Brain pericyte (primary cell): ENCODE measurements around the gene SFPQ.
"Not testable (repeated sequence)": the region's sequence is repeated elsewhere in the genome, so short reads cannot be mapped to it uniquely, and the experiment has no call there.

Experiments
- DNase-seq: peaks from one replicate; pipeline ENCODE4 v3.0.0-alpha.2; 2012; ENCODE audit warnings: low read depth, low spot score

Gene SFPQ

GRCh38 chr1:35187816-35188342 is 5.1 kb downstream of the SFPQ start:
- DNase-seq: no peak

GRCh38 chr1:35186239-35186638 is 6.7 kb downstream of the SFPQ start:
- DNase-seq: no peak

- DNase-seq: no peak
Observed at GRCh38 chr1:35185200-35185599, 7.7 kb downstream of the SFPQ start.

- DNase-seq: no peak
Observed at GRCh38 chr1:35184495-35185199, 8.3 kb downstream of the SFPQ start.

- DNase-seq: no peak
Observed at GRCh38 chr1:35181790-35182455, 11.0 kb downstream of the SFPQ start.

GRCh38 chr1:35180776-35181374 is 12.1 kb downstream of the SFPQ start:
- DNase-seq: no peak

- no peak for DNase-seq
Observed at GRCh38 chr1:35179908-35180307, 13.0 kb downstream of the SFPQ start.

GRCh38 chr1:35178874-35179380 is 14.0 kb downstream of the SFPQ start:
- DNase-seq: no peak

- DNase-seq: no peak
Observed at GRCh38 chr1:35178295-35178695, 14.7 kb downstream of the SFPQ start.

GRCh38 chr1:35177237-35177786 is 15.6 kb downstream of the SFPQ start:
- DNase-seq: no peak

GRCh38 chr1:35175602-35176001 is 17.3 kb downstream of the SFPQ start:
- DNase-seq: no peak

- DNase-seq: no peak
Observed at GRCh38 chr1:35175098-35175576, 17.8 kb downstream of the SFPQ start.

GRCh38 chr1:35173909-35174540 is 18.9 kb downstream of the SFPQ start:
- no peak for DNase-seq

GRCh38 chr1:35173491-35173890 is 19.5 kb downstream of the SFPQ start:
- no peak for DNase-seq

GRCh38 chr1:35172022-35172421 is 20.9 kb downstream of the SFPQ start:
- DNase-seq: no peak

GRCh38 chr1:35171579-35171978 is 21.4 kb downstream of the SFPQ start:
- no peak for DNase-seq

- DNase-seq: no peak
Observed at GRCh38 chr1:35164893-35165292, 28.1 kb downstream of the SFPQ start.

- no peak for DNase-seq
Observed at GRCh38 chr1:35151220-35151619, 41.7 kb downstream of the SFPQ start.

GRCh38 chr1:35145892-35146549 is 46.9 kb downstream of the SFPQ start:
- not testable (repeated sequence) for DNase-seq

GRCh38 chr1:35143737-35144508 is 49.0 kb downstream of the SFPQ start:
- no peak for DNase-seq
